ENCODE measurements around the gene G3BP2. TPM values are rescaled to one million over a fixed set of nuclear protein-coding genes. Genes with fewer than 3 reads are reported as not detected.
A peak's percentile ranks its signal among the peaks of the same experiment; 100 is the strongest.

G3BP2 gene
- total and polyA plus RNA-seq, 2 of the 8 experiments (the other 6 are each of a cell fraction or from before 2014, with no cell fraction given): 83.7 to 378 TPM

GRCh38 chr4:75672461-75673026 is 667 bp downstream of the G3BP2 start (continued):
- TF ChIP-seq CHD7 (IDR thresholded peaks at IDR 0.05; ENCODE audit: insufficient replicate concordance, low read length): no peak
- TF ChIP-seq SIN3A (conservative IDR thresholded peaks at IDR 0.05 in 1 of 2, IDR thresholded peaks at IDR 0.05 in 1 of 2; ENCODE audit: low read depth in 1 of 2, low read length in 2 of 2): peak; percentile 38 to 59; a peak in 1 of 4 replicates
- no peak for TF ChIP-seq EZH2 (IDR thresholded peaks at IDR 0.05; ENCODE audit: low read depth, low read length, severe bottlenecking)
- TF ChIP-seq FOSL1 (IDR thresholded peaks at IDR 0.05; ENCODE audit: insufficient read depth, low read depth, low read length): no peak
- peak; percentile 76 for TF ChIP-seq CREB1 (IDR thresholded peaks at IDR 0.05)
- no peak for TF ChIP-seq KDM5A (IDR thresholded peaks at IDR 0.05; ENCODE audit: low read length)
- no peak; a peak in 1 of 3 replicates for TF ChIP-seq POLR2A (IDR thresholded peaks at IDR 0.05; ENCODE audit: control extremely low read depth in 1 of 2, low read depth in 2 of 2, low read length in 2 of 2)
- TF ChIP-seq HDAC6 (IDR thresholded peaks at IDR 0.05; ENCODE audit: low read depth, low read length): no peak
- no peak for TF ChIP-seq RAD21 (IDR thresholded peaks at IDR 0.05 in 1 of 2, conservative IDR thresholded peaks at IDR 0.05 in 1 of 2; ENCODE audit: low read depth in 2 of 2, low read length in 2 of 2)
- no peak for TF ChIP-seq HDAC2 (IDR thresholded peaks at IDR 0.05; ENCODE audit: borderline replicate concordance in 1 of 2, low read depth in 2 of 2, low read length in 2 of 2)
- no peak for TF ChIP-seq BACH1 (IDR thresholded peaks at IDR 0.05; ENCODE audit: low read length)
